ENCODE results near the gene TP53INP2. TPM values are rescaled to one million over a fixed set of nuclear protein-coding genes. Genes with fewer than 3 reads are reported as not detected.

Gene TP53INP2
- total and polyA plus RNA-seq, 2 experiments from 2014 or later = 2.7 to 3.3 TPM

- Histone ChIP-seq H3K36me3 (ENCODE audit: insufficient read depth) (no peaks in the 10 kb centered on the region), H2AFZ (no peak overlapping the region), H3K27ac (ENCODE audit: low read depth) (no peak overlapping the region), H3K79me2 (replicated peaks; ENCODE audit: insufficient read depth) (no peaks in the 10 kb centered on the region), H3K27me3 (ENCODE audit: insufficient read depth) (0 out of 2 replicates have a peak, but pooled peaks cover under 1% of the 10 kb centered on the region), H3K4me3 (no peak overlapping the region), H3K4me2 (no peak overlapping the region), H4K20me1 (replicated peaks; ENCODE audit: insufficient read depth) (no peaks in the 10 kb centered on the region), H3K9me2 (ENCODE audit: insufficient read depth) (no peaks in the 10 kb centered on the region), H3K4me1 (ENCODE audit: insufficient read depth) (no peaks in the 10 kb centered on the region), H3F3A (replicated peaks; ENCODE audit: low read depth) (no peaks in the 10 kb centered on the region)
- Mint-ChIP-seq H3K4me1 (no peaks in the 10 kb centered on the region), H3K27me3 (ENCODE audit: insufficient read depth, low read depth, poor library complexity) (peaks cover 2% of the 10 kb centered on the region), H3K4me3 (no peak overlapping the region), H3K36me3 (ENCODE audit: low read depth) (no peaks in the 10 kb centered on the region), H3K27ac (no peak overlapping the region), H3K9me3 (no peaks in the 10 kb centered on the region)
- TF ChIP-seq ZNF331 (CRISPR knock-in tag; IDR thresholded peaks at IDR 0.05; ENCODE audit: low read depth) (no peak), CREB1 (CRISPR knock-in tag; IDR thresholded peaks at IDR 0.05; ENCODE audit: low read depth) (no peak), JUNB (IDR thresholded peaks at IDR 0.05; ENCODE audit: unreplicated experiment) (no peak), ETS1 (IDR thresholded peaks at IDR 0.05) (no peak), POLR2AphosphoS5 (IDR thresholded peaks at IDR 0.05; ENCODE audit: low read depth) (no peak), REST (IDR thresholded peaks at IDR 0.05; ENCODE audit: unreplicated experiment) (no peak), NANOG (IDR thresholded peaks at IDR 0.05; ENCODE audit: borderline replicate concordance) (no peak)
- TF ChIP-seq, protein P1, sequence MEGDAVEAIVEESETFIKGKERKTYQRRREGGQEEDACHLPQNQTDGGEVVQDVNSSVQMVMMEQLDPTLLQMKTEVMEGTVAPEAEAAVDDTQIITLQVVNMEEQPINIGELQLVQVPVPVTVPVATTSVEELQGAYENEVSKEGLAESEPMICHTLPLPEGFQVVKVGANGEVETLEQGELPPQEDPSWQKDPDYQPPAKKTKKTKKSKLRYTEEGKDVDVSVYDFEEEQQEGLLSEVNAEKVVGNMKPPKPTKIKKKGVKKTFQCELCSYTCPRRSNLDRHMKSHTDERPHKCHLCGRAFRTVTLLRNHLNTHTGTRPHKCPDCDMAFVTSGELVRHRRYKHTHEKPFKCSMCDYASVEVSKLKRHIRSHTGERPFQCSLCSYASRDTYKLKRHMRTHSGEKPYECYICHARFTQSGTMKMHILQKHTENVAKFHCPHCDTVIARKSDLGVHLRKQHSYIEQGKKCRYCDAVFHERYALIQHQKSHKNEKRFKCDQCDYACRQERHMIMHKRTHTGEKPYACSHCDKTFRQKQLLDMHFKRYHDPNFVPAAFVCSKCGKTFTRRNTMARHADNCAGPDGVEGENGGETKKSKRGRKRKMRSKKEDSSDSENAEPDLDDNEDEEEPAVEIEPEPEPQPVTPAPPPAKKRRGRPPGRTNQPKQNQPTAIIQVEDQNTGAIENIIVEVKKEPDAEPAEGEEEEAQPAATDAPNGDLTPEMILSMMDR (conservative IDR thresholded peaks at IDR 0.05; ENCODE audit: low read depth in 2 of 2) = no peak
- TF ChIP-seq, protein P2, sequence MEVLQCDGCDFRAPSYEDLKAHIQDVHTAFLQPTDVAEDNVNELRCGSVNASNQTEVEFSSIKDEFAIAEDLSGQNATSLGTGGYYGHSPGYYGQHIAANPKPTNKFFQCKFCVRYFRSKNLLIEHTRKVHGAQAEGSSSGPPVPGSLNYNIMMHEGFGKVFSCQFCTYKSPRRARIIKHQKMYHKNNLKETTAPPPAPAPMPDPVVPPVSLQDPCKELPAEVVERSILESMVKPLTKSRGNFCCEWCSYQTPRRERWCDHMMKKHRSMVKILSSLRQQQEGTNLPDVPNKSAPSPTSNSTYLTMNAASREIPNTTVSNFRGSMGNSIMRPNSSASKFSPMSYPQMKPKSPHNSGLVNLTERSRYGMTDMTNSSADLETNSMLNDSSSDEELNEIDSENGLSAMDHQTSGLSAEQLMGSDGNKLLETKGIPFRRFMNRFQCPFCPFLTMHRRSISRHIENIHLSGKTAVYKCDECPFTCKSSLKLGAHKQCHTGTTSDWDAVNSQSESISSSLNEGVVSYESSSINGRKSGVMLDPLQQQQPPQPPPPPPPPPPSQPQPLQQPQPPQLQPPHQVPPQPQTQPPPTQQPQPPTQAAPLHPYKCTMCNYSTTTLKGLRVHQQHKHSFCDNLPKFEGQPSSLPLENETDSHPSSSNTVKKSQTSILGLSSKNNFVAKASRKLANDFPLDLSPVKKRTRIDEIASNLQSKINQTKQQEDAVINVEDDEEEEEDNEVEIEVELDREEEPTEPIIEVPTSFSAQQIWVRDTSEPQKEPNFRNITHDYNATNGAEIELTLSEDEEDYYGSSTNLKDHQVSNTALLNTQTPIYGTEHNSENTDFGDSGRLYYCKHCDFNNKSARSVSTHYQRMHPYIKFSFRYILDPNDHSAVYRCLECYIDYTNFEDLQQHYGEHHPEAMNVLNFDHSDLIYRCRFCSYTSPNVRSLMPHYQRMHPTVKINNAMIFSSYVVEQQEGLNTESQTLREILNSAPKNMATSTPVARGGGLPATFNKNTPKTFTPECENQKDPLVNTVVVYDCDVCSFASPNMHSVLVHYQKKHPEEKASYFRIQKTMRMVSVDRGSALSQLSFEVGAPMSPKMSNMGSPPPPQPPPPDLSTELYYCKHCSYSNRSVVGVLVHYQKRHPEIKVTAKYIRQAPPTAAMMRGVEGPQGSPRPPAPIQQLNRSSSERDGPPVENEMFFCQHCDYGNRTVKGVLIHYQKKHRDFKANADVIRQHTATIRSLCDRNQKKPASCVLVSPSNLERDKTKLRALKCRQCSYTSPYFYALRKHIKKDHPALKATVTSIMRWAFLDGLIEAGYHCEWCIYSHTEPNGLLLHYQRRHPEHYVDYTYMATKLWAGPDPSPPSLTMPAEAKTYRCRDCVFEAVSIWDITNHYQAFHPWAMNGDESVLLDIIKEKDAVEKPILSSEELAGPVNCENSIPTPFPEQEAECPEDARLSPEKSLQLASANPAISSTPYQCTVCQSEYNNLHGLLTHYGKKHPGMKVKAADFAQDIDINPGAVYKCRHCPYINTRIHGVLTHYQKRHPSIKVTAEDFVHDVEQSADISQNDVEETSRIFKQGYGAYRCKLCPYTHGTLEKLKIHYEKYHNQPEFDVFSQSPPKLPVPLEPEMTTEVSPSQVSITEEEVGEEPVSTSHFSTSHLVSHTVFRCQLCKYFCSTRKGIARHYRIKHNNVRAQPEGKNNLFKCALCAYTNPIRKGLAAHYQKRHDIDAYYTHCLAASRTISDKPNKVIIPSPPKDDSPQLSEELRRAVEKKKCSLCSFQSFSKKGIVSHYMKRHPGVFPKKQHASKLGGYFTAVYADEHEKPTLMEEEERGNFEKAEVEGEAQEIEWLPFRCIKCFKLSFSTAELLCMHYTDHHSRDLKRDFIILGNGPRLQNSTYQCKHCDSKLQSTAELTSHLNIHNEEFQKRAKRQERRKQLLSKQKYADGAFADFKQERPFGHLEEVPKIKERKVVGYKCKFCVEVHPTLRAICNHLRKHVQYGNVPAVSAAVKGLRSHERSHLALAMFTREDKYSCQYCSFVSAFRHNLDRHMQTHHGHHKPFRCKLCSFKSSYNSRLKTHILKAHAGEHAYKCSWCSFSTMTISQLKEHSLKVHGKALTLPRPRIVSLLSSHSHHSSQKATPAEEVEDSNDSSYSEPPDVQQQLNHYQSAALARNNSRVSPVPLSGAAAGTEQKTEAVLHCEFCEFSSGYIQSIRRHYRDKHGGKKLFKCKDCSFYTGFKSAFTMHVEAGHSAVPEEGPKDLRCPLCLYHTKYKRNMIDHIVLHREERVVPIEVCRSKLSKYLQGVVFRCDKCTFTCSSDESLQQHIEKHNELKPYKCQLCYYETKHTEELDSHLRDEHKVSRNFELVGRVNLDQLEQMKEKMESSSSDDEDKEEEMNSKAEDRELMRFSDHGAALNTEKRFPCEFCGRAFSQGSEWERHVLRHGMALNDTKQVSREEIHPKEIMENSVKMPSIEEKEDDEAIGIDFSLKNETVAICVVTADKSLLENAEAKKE (CRISPR knock-in tag; IDR thresholded peaks at IDR 0.05) = no peak
- ATAC-seq (no peak), DNase-seq (ENCODE audit: low spot score) (no peak)
Observed at GRCh38 chr20:34717230-34718095, 13.3 kb downstream of the TP53INP2 start.
